ENCODE results near the gene PPP1R1A.

GRCh38 chr12:54616933-54617680, 28.6 kb upstream of the PPP1R1A start:
- TF ChIP-seq, protein P1, sequence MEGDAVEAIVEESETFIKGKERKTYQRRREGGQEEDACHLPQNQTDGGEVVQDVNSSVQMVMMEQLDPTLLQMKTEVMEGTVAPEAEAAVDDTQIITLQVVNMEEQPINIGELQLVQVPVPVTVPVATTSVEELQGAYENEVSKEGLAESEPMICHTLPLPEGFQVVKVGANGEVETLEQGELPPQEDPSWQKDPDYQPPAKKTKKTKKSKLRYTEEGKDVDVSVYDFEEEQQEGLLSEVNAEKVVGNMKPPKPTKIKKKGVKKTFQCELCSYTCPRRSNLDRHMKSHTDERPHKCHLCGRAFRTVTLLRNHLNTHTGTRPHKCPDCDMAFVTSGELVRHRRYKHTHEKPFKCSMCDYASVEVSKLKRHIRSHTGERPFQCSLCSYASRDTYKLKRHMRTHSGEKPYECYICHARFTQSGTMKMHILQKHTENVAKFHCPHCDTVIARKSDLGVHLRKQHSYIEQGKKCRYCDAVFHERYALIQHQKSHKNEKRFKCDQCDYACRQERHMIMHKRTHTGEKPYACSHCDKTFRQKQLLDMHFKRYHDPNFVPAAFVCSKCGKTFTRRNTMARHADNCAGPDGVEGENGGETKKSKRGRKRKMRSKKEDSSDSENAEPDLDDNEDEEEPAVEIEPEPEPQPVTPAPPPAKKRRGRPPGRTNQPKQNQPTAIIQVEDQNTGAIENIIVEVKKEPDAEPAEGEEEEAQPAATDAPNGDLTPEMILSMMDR (optimal IDR thresholded peaks at IDR 0.05 in 1 of 3, IDR thresholded peaks at IDR 0.05 in 1 of 3, conservative IDR thresholded peaks at IDR 0.05 in 1 of 3; ENCODE audit: extremely low read depth in 1 of 3, insufficient read depth in 2 of 3, low read length in 3 of 3): no peak
- TF ChIP-seq EZH2 (IDR thresholded peaks at IDR 0.05; ENCODE audit: low read length): no peak
